Stimulated activated CD4-positive, alpha-beta T cell treated with anti-CD3 and anti-CD28 coated beads, Interleukin-1b, Interleukin-23, amount 100 ng/mL, for 24 hours (primary cell): ENCODE results near the gene PRSS21.

Experiments
- DNase-seq, 4 experiments: peaks; one replicate each; pipeline ENCODE4 v3.0.0-alpha.2; 2020; ENCODE audit warnings: low read depth in 4 of 4, low spot score in 1 of 4

Gene PRSS21

DNA sequence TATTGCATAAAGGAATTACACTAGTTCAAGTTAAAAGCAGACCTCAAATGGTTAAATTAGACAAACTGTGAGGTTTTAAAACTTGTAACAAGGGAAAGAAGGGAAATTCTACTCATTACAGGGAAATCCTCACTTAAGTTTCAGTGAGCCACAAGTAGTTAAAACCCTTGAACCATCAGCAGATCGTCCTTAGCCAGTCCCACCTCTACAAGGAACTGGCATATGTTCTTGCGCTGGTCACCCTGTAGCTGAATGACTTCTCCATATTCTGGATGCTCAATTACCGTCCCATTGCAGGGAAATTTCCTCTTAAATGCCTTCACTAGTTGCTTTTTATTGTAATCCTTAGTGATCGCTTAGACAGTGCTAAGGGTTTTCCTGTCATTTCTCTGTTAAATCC is 5.5 kb downstream of the PRSS21 start:
- DNase-seq, result no peak

- DNase-seq, result no peak
Observed at GRCh38 chr16:2824626-2825025, 7.6 kb downstream of the PRSS21 start.

DNA sequence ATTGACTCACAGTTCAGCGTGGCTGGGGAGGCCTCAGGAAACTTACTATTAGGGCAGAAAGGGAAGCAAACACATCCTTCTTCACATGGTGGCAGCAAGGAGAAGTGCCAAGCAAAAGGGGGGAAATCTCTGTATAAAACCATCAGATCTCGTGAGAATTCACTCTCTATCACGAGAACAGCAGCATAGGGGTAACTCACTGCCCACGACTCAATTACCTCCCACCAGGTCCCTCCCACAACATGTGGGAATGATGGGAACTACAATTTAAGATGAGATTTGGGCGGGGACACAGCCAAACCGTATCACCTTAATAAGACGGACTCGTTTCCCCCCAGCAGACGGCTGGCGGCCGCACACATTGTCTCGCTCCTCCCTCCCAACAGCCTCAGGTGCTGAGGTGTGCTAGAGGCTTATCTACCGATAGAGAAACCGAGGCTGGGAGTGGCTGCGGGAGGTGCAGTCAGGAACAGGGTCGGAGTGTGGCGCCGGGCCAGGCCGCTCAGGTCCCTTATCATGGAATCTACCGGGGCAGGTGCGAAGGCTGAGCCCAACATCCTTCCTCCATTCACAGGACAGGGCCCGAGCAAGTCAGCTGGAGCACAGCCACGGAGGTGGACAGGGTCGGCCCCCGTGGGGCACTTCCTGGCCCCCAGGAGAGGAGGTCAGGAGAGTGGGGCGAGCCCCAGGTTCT is 8.2 kb downstream of the PRSS21 start:
- no peak for DNase-seq

GRCh38 chr16:2825906-2826305 is 8.9 kb downstream of the PRSS21 start:
- no peak for DNase-seq

DNA sequence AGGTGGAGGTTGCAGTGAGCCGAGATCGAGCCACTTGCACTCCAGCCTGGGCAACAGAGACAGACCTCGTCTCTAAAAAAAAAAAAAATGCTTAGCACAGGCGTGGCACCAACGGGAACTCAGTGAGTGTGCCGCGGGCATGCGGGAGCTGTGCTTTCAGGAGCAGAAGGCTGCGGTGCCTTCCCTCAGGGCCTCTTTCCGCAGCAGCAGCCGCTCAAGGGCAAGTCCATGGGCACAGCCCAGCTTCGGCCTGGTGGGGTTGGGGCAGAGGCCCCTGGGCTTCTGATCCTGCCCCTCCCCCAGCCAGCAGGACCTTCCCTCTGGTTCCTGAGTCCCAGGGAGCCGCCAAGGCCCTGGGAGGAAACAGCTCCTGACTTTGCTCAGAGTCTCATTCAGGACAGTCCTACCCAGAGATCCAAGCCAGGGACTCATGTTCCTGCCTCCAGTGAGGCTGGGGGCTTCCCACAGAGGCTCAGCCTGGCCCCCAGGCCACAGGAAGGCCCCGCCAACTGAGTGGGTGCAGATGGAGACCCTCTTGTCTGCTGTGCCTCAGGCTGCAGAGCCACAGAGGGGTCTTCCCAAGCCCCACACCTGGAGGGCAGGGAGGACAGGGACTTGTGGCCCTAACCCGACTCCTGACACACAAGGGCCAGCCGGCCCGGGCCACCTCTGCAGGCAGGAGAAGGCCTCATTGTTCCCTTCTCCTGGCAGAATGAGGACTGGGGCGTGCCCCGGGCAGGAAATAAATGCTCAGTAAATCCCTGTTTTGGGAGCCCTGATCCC is 9.7 kb downstream of the PRSS21 start:
- no peak for DNase-seq

DNA sequence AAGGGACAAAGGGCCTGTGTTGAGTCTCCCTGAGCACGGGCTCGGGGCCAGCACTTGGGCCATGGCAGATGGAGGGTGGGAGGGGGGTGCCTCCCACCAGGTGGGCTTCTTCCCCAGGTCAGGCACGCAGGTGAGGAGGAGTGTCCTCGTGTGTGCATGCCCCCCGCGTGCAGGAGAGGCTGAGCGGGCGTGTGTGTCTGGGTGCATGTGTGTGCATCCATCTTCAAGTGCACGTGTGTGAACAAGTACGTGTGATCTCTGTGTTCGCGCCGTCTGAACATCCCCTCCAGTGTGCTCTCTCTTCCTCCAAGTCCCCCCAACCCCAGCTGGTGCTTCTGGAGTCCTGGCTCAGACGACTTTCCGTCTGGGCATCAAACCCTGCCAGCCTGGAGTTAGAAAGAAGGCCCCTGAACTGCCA is 10.3 kb downstream of the PRSS21 start:
- no peak for DNase-seq

DNA sequence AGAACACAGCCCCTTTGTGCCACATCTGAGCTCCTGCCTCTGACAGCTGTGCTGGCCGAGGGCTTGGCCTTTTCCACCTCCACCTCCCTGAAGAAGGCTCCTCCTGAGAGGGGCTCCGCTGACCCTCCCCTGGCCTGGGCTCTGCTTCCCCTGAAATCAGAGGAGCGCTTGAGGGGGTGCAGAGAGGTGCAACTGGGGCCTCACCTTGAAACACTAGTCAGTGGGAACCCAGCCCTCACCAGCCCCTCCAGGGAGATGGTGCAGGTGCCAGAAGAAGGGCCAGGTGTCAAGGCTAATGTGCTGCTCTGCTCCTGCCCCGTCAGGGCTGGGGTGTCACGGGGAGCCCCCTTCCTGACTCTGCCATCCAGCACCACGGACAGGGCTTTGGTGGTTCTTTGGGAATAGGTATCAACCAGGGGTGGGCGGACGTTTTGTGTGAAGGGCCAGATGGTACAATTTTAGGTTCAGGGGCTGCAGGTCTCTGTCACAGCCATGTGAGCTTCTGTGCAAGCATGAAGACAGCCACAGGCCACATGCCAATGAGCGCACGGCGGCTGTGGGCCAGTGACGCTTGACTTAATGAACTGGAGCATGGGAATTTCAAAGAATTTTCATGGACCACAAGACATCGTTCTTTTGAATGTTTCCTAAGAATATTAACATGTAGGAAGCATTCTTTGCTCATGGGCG is 10.9 kb downstream of the PRSS21 start:
- DNase-seq, result no peak

DNA sequence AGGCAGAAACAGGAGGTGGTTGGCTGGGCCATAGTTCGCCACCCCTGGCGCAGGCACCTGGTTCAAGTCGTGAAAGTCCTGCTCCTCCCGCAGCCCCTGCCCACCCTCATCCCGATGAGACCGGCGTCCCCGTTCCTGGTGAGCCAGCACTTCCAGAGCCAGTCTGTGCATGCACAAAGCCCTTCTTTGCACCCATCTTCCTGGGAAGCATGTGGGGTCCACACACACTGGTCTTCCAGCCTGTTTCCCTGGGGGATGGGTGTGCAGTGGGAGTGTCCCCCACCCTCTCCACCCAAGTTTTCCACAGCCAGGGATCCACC is 11.4 kb downstream of the PRSS21 start:
- no peak for DNase-seq

GRCh38 chr16:2828876-2829430 is 11.9 kb downstream of the PRSS21 start:
- DNase-seq, result no peak

DNA sequence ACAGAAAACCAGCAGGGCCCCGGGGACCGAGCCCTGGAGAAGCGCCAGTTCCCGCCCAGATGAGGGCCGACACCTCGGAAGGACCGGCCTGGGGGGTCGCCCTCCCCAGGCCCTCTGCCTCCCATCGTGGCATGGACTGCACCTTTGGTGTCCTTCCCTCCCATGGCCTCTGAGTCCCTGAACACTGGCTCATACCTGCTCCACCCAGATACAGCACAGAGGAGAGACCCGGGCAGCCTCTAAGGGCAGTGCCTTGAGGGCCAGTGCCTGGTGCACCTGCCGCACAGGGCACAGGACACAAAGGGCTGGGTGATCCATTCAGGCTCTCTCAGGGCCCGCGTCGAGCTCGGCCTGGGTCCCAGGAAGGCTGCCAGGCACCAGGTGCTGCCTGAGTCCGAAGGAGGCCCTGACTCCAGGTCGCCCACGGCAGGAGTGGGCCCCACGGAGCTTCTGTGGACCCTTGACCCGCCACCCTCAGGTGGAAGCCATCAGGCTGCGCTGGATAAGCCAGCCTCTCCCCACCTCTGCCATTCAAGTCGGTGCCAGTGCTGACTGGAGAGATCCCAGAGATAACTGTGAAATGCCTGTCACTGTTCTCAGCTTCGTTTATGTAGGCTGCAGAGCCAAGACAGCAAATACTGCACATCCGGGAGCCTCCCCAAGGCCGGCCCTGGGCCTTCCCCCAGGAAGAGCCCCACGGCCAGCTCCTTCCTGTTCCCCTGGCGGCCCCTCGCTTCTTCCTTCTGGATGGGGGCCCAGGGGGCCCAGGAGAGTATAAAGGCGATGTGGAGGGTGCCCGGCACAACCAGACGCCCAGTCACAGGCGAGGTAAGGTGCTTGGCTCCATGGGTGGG is 12.7 kb downstream of the PRSS21 start, which contains the start of gene ZG16B:
TSS of gene ZG16B (plus strand) at position 803 of the 854 bp plus-strand sequence. CDS start 139 bp downstream, outside the sequence.
- no peak for DNase-seq

GRCh38 chr16:2830355-2830695 is 13.3 kb downstream of the PRSS21 start:
- DNase-seq, result no peak

DNA sequence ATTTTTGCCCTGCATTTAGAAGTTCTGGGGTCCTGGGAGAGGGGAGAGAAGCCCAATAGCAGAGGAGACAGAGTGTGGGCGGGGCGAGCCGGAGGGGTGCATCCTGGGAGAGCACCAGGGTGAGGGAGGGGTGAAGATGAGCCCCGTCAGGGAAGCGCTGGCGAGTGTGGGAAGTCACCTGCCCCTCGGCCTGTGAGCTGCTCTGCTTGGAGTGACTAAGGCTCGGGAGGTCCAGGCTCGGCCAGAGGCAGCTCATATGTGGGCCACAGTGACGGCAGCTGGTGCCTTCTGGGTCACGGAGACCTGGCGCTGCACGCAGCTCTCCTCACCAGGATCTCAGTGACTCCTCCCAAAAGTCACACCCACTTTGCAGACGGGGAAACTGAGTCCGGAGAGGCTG is 14.2 kb downstream of the PRSS21 start:
- DNase-seq, result no peak

GRCh38 chr16:2833776-2834175 is 16.7 kb downstream of the PRSS21 start:
- DNase-seq, result no peak

DNA sequence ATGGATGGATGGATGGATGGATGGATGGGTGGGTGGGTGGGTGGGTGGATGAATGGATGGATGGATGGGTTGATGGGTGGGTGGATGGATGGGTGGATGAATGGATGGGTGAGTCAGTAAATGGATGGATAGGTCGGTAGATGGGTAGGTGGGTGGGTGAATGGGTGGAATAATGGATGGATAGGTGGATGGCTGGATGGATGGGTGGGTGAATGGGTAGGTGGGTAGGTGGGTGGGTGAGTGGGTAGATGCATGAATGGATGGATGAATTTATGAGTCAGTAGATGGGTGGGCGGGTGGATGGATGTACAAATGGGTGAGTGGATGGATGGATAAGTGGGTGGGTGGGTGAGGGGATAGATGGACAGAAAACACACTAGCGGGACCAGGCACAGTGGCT is 17.9 kb downstream of the PRSS21 start:
- DNase-seq, result no peak

DNA sequence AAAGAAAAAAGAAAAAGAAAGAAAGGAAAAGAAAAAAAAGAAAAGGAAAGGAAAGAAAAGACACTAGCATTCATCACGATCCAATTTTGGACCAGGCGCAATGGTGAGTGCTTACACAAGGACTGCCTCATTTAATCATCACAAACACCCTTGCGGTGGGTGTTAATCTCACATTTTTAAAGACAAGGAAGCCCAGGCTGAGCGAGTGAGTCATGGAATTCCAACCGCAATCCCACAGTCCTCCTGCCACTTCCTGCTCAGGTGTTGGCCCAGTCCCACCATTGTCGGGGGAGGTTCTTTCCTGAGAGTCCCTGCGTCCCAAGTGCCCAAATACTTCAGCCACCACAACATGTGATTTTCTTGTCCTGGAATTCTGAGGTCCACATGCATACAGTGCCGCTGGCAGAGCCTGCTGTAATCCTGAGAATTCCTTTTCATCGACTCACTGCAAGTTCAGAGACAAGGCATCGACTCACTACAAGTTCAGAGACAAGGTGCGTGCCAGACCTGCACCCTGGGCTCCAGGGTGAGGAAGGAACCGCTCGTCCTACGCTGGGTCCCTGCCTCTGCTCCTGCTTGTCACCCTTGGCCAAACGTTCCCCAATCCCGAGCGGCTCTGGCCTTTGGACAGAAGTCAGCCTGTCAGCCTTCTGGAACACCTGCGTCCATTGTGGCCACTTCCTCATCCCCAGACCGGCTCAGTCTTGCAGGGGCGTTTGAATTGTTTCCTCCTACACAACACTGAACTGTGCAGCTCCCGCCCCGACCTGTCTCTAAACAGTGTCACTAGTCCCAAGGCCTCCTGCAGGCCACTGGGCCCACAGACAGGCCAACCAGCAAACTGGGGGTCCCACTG is 18.8 kb downstream of the PRSS21 start:
- DNase-seq, result no peak

DNA sequence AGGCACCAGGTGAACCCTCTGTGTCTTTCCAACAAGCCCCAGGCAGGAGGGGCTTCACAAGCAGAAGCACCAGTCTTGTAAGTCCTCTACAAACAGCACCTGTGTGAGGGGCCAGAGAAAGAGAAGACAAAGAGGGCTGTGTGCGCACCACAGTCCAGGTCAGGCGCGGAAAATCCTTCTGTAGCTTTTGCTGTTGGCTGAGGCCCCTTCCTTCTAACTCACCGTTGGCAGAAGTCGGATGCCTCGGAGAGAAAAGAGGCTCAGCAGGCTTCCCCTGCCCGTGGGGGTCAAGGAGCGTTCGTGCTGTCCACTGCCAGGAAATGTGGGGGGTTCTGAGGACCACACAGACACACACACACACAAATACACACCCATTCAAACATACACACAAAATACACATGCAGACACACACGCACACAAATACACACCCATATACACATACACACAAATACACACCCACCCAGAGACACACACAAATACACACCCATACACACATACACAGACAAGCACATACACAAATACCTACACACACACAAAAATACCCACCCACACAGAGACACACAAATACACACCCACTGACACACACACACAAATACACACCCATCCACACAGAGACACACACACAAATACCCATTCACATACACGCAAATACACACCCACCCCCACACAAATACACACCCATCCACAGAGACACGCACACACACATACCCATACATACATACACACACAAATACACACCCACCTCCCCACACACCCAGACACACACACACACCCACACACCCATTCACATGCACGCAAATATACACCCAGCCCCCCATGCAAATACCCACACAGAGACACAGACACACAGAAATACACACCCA is 19.8 kb downstream of the PRSS21 start:
- no peak for DNase-seq

DNA sequence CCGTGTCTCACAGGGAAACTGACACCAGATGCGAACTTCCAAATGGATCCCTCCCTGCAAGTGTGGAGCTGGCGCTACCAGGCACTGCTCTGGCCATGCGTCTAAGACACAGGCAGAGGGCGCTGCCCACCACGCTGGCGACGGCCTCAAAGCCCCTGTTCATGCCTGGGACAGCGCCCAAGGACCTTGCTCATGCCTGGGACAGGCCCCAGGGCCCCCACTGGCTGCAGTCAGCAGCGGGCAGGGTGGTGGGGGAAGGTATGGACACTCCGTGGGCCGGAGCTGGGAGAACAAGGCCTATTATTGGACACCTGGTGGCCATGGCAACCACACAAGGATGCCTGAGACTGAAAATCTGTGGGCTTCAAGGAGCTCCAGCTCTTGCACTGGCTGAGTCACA is 21.9 kb downstream of the PRSS21 start:
- DNase-seq, result peak in 2 of 4 experiments; percentile 25 to 41

DNA sequence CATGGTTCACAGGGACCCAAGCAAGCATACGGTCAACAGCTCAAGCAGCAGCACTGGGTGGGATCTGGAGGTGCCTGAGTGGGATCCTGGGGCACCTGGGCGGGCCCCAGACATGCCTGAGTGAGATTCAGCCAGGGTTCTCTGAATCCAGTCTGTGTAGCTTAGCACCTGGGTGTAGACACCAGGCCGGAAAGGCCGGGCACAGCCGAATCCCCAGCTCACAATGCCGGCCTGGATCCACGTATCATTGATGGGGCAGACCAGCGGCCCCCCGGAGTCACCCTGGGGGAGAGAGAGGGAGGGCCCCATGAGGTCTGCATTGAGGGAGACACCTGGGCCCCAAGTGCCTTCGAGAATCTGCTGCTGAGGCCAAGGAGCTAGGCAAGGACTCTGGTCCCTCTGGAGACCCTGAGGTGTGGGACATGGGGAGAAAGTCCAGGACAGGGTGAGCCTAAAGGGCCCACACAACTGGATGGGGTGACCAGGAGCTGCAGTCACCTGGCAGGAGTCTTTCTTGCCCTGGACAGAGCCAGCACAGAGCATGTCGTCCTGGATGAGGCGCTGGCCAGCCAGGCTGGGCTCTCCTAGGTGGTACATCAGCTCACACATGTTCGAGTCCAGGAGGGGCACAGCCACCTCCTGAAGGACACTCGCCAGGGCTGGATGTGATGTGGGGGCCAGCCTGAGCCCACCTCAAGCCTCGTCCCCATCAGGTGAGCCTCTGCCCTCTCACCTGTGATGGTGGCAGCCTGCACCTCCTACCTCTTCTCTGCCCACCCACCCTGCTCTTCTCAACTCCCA is 22.8 kb downstream of the PRSS21 start:
- DNase-seq, result no peak
